WERI-Rb-1 (cell line): ENCODE measurements around the gene DTYMK.

Source experiments
- DNase-seq: peaks from one replicate; pipeline ENCODE4 v3.0.0-alpha.2; 2020
- H3K27ac ChIP-seq: fragments of 250-450 bp; sonication (Bioruptor Pico); 2 replicates; pipeline ENCODE4 v1.5.1; 2020; ENCODE audit warnings: mild to moderate bottlenecking, moderate library complexity
- H3K27me3 ChIP-seq: fragments of 250-450 bp; sonication (Bioruptor Pico); 2 replicates; pipeline ENCODE4 v1.5.1; 2021; ENCODE audit warnings: mild to moderate bottlenecking, low read depth, moderate library complexity; ENCODE audit not compliant: insufficient read depth, severe bottlenecking
- H3K36me3 ChIP-seq: fragments of 250-450 bp; sonication (Bioruptor Pico); 2 replicates; pipeline ENCODE4 v1.5.1; 2020; ENCODE audit warnings: mild to moderate bottlenecking, moderate library complexity
- H3K4me3 ChIP-seq: 2 replicates; pipeline ENCODE4 v1.5.1; 2011; ENCODE audit warnings: low read depth, mild to moderate bottlenecking, control low read depth, low read length
- H3K9me3 ChIP-seq: fragments of 250-450 bp; sonication (Bioruptor Pico); 2 replicates; pipeline ENCODE4 v1.5.1; 2021; ENCODE audit warnings: mild to moderate bottlenecking, moderate library complexity; ENCODE audit not compliant: severe bottlenecking
- TF ChIP-seq, protein P1 (sequence below): IDR thresholded peaks from 2 replicates; pipeline ENCODE4 v1.5.1; 2011; ENCODE audit warnings: low read depth, mild to moderate bottlenecking, control low read depth, inconsistent platforms, low read length

Gene DTYMK

DNA sequence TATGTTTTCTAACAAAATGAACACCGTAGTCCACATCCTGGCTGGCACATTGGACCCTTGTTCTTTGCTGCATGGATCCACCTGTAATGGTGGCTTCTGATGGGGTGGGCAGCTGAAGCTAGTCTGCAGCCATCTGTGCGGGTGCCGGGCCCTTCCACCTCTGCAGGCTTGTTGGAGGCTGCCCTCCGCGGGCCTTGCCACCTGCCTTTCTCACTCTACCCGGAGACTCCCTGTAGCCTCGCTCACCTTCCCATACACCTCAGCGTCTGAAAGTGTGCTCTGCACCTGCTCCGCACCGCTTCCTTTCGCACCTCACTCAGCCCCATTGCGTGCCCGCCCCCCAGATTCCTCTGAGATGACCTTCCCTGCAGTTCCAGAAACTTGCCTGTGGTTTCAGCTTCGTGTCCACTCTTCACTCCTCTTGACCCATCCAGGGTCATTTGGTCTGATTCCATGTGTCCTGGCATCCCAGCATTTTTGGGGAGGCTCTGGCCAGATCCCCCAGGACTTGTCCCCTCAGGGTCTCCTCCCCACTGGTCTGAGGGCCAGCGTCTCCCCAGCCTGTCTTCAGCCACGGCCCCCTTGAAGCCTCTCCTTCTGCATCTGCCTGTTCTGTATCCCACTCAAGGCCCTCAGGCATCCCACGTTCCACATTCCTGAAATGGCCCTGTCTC is 31.0 kb downstream of the DTYMK start:
- no peak for DNase-seq
- no peak overlapping the region for H3K27ac ChIP-seq
- no peaks in the 10 kb centered on the region for H3K9me3 ChIP-seq
- H3K36me3 ChIP-seq = peaks cover 72% of the 10 kb centered on the region
- no peak overlapping the region for H3K4me3 ChIP-seq
- H3K27me3 ChIP-seq = no peaks in the 10 kb centered on the region
- TF ChIP-seq, protein P1, sequence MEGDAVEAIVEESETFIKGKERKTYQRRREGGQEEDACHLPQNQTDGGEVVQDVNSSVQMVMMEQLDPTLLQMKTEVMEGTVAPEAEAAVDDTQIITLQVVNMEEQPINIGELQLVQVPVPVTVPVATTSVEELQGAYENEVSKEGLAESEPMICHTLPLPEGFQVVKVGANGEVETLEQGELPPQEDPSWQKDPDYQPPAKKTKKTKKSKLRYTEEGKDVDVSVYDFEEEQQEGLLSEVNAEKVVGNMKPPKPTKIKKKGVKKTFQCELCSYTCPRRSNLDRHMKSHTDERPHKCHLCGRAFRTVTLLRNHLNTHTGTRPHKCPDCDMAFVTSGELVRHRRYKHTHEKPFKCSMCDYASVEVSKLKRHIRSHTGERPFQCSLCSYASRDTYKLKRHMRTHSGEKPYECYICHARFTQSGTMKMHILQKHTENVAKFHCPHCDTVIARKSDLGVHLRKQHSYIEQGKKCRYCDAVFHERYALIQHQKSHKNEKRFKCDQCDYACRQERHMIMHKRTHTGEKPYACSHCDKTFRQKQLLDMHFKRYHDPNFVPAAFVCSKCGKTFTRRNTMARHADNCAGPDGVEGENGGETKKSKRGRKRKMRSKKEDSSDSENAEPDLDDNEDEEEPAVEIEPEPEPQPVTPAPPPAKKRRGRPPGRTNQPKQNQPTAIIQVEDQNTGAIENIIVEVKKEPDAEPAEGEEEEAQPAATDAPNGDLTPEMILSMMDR = no peak

DNA sequence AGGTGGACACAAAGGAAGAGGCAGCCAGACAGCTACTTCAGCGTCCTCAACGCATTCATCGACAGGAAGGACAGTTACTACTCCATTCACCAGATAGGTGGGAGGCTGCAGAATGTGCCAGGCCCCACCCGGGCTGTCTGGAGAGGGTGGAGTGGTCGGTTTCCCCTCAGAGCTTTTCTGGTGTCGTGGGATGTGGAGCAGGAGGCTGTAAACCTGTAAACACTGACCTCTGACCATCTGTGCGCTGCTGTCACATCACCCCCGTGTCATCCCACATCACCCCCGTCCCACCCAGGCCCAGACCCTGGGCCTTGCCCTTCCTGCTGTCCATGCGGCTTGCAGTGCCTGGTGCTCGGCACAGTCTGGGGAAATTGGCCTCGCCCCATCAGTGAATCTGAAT is 32.1 kb downstream of the DTYMK start:
- TF ChIP-seq, protein P1 = no peak
- no peak for DNase-seq
- Histone ChIP-seq H3K27ac (no peak overlapping the region), H3K9me3 (no peaks in the 10 kb centered on the region), H3K36me3 (peaks cover 66% of the 10 kb centered on the region), H3K27me3 (no peaks in the 10 kb centered on the region), H3K4me3 (no peak overlapping the region)

DNA sequence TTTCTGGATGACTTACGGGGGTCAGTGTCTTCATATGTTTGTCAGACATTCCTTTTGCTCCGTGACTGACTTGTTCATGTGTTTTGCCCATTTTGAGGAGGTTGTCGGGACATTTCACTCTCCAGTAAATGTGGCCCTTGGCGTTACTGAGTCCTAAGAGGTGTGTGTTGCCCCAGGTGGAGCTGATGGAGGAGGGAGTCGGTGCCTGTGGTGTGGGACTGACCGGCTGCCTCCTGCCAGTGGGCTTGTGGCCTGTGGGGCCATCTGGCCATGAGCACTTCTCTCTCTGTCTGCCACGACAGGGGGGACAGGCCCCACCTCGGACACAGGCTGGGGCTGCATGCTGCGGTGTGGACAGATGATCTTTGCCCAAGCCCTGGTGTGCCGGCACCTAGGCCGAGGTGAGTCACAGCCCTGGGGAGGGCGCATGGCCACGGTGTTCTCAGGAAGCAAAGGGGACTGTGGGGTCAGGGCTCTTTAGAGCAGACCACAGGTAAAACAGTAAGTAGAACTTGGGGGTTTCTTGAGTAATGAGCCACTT is 33.3 kb downstream of the DTYMK start:
- Histone ChIP-seq H3K9me3 (no peaks in the 10 kb centered on the region), H3K4me3 (no peak overlapping the region), H3K27ac (no peak overlapping the region), H3K27me3 (no peaks in the 10 kb centered on the region), H3K36me3 (peaks cover 55% of the 10 kb centered on the region)
- TF ChIP-seq, protein P1 = no peak
- DNase-seq = no peak

DNA sequence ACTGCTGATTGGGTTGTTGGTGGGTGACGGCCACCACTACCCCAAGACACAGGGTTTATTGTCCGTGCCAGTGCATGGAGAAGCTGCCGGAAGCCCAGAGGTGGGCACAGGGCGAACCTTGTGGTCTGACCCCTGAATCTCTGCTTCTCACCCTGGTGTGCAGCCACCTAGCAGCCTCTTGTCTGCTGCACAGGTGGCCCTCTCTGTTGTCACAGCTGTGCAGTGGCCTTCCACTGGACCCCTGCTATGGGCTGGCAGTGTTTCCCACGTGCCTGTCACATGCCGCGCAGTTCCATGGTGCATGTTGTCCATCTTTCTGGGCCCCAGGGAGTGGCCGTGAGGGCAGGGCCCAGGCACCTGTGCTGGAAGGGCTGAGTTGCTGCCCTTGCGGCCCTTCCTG is 33.9 kb downstream of the DTYMK start:
- no peaks in the 10 kb centered on the region for H3K9me3 ChIP-seq
- peaks cover 55% of the 10 kb centered on the region for H3K36me3 ChIP-seq
- H3K27ac ChIP-seq = no peak overlapping the region
- no peaks in the 10 kb centered on the region for H3K27me3 ChIP-seq
- DNase-seq = no peak
- no peak overlapping the region for H3K4me3 ChIP-seq
- TF ChIP-seq, protein P1 = no peak

DNA sequence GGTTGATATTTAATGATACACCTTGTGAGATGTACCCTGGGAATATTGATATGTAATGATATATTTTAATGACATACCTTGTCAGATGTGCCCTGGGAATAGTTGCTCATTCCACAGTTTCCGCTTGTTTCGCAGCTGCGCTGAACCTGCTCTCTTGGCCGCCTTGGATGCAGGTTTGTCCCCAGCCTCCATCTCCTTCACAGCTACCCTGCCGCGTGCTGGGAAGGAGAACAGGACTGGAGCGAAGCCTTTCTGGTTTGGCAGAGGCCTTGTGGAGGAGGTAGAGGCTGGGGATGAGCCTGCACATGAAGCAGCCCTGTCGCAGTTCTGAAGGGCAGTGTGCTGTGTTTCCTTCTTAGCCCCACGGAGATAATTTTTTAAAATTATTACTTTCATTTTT is 34.5 kb downstream of the DTYMK start:
- peaks cover 55% of the 10 kb centered on the region for H3K36me3 ChIP-seq
- H3K4me3 ChIP-seq = no peak overlapping the region
- no peak for DNase-seq
- TF ChIP-seq, protein P1 = no peak
- H3K9me3 ChIP-seq = no peaks in the 10 kb centered on the region
- H3K27me3 ChIP-seq = no peaks in the 10 kb centered on the region
- no peak overlapping the region for H3K27ac ChIP-seq

DNA sequence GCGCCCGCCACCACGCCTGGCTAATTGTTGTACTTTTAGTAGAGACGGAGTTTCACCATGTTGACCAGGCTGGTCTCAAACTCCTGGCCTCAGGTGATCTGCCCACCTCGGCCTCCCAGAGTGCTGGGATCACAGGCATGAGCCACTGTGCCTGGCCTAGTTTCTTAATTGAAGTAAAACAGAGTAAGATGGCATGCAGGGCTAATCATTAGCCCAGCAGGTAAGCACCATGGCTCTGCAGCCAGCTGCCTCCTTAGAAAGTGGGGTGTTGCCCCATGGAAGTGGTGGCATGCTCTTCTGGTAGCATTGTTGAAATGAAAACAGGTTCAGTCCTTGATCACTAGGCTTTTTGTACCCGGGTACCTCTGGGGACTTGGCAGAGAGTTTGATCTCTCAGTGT is 36.7 kb downstream of the DTYMK start:
- Histone ChIP-seq H3K27ac (no peak overlapping the region), H3K9me3 (no peaks in the 10 kb centered on the region), H3K4me3 (no peak overlapping the region), H3K36me3 (peaks cover 37% of the 10 kb centered on the region), H3K27me3 (no peaks in the 10 kb centered on the region)
- TF ChIP-seq, protein P1 = no peak
- DNase-seq = no peak
